22Rv1 (cell line): Measurements from ENCODE around the gene CCDC146.

ENCODE experiments used
- ZFX ChIP-seq: fragments of 450-650 bp; IDR thresholded peaks from 2 replicates; pipeline ENCODE4 v1.6.1; 2017; ENCODE audit warnings: antibody characterized with exemption, borderline replicate concordance
- TF ChIP-seq, protein P1 (sequence below): fragments of 450-650 bp; IDR thresholded peaks from 2 replicates; pipeline ENCODE4 v1.5.1; 2017; ENCODE audit warnings: mild to moderate bottlenecking

DNA sequence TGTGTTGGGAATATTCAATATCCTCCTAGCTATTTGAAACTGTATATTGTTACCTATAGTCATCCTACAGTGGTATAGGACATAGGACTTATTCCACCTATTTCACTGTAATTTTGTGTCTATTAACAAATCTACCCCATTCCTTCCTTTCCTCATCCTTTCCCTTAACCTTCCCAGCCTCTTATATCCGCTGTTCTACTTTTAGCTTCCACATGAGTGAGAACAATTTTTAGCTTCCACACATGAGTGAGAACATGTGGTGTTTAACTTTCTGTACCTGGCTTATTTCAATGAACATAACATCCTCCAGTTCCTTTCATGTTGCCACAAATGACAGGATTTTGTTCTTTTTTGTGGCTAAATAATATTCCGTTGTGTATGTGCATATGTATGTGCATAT lies 173.1 kb downstream of the CCDC146 start:
- TF ChIP-seq, protein P1, sequence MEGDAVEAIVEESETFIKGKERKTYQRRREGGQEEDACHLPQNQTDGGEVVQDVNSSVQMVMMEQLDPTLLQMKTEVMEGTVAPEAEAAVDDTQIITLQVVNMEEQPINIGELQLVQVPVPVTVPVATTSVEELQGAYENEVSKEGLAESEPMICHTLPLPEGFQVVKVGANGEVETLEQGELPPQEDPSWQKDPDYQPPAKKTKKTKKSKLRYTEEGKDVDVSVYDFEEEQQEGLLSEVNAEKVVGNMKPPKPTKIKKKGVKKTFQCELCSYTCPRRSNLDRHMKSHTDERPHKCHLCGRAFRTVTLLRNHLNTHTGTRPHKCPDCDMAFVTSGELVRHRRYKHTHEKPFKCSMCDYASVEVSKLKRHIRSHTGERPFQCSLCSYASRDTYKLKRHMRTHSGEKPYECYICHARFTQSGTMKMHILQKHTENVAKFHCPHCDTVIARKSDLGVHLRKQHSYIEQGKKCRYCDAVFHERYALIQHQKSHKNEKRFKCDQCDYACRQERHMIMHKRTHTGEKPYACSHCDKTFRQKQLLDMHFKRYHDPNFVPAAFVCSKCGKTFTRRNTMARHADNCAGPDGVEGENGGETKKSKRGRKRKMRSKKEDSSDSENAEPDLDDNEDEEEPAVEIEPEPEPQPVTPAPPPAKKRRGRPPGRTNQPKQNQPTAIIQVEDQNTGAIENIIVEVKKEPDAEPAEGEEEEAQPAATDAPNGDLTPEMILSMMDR: no peak
- TF ChIP-seq ZFX: no peak
